ENCODE results near the gene AJM1. TPM values are rescaled to one million over a fixed set of nuclear protein-coding genes. Genes with fewer than 3 reads are reported as not detected.
A peak's percentile ranks its signal among the peaks of the same experiment; 100 is the strongest.

The AJM1 gene
- total RNA-seq, 1 experiment from 2014 or later, result 1.8 TPM

DNA sequence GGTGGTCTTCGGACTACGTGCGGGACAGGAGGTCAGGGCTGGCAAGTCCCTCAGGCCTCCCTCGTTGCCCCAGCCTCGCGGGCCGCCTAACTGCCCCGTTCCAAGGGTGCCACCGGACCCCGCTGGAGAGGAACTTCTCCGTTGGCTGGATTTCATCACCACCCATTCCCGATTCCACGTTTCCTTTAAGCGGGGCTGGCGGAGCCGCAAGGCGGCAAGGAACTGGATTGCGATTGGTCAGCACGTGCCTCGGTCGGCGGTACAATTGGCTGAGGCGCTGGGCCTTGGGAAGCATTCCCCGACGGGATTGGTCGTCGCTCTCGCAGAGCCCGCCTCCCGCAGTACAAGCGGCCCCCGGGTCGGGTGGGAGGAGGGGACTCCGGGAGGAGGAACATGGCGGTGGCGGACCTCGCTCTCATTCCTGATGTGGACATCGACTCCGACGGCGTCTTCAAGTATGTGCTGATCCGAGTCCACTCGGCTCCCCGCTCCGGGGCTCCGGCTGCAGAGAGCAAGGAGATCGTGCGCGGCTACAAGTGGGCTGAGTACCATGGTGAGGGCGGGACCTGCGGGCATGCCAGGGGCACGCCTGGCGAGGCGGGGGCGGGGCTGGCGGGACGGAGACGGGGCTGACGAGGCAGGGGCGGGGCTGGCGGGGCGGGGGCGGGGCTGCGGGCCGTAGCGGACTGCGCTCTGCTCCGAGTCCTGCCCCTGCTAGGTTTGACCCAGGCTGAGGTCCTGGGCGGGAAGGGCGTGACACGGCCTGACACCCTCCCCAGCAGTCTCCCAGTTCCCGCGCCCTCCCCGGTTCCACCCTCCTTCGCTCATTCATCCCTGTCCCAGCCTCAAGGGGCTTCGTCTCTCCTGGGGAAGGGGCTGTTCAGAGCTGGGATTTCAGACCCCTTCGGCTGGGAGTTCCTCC is 7.0 kb downstream of the AJM1 start, which contains the start of gene PHPT1:
Gene PHPT1 (plus strand): TSS at position 372 of the 922 bp plus-strand sequence. CDS start 22 bp downstream, at position 394.
- H3K4me3 Mint-ChIP-seq, result peak within 1 kb of the TSS; percentile 91 to 93
- Histone ChIP-seq H2BK5ac (ENCODE audit: insufficient read length, low read length) (no peak within 1 kb of the TSS), H3K27ac (ENCODE audit: insufficient read length, low read depth, low read length) (no peak within 1 kb of the TSS), H4K91ac (ENCODE audit: insufficient read length, low read depth, low read length) (no peak within 1 kb of the TSS), H4K8ac (replicated peaks; ENCODE audit: insufficient read length, low read depth, low read length) (no peak within 1 kb of the TSS), H3K9ac (ENCODE audit: extremely low read depth, insufficient read length, low read length) (peak within 1 kb of the TSS; percentile 75), H3K79me2 (ENCODE audit: insufficient read depth, low read length) (no peaks in the 10 kb centered on the region), H3K23ac (ENCODE audit: insufficient read length, low read depth, low read length) (no peak within 1 kb of the TSS), H3K4me1 (ENCODE audit: insufficient read depth, low read length) (no peaks in the 10 kb centered on the region), H3K4ac (ENCODE audit: low read depth, low read length) (no peak within 1 kb of the TSS), H2AK5ac (ENCODE audit: insufficient read length, low read length) (no peak within 1 kb of the TSS), H2AFZ (ENCODE audit: low read length) (no peak within 1 kb of the TSS), H3T11ph (ENCODE audit: low read length) (no peak within 1 kb of the TSS), H3K56ac (ENCODE audit: insufficient read length, low read depth, low read length) (no peak within 1 kb of the TSS), H3K27me3 (ENCODE audit: insufficient read depth, low read length) (no peaks in the 10 kb centered on the region), H4K20me1 (ENCODE audit: control insufficient read depth, insufficient read depth, insufficient read length) (no peaks in the 10 kb centered on the region), H4K5ac (ENCODE audit: insufficient read length, low read depth, low read length) (no peak within 1 kb of the TSS), H2BK20ac (ENCODE audit: low read depth, low read length, poor library complexity, severe bottlenecking) (no peak within 1 kb of the TSS), H3K18ac (ENCODE audit: insufficient read length, low read depth, low read length) (peak within 1 kb of the TSS; percentile 96), H2BK120ac (ENCODE audit: low read depth, low read length, poor library complexity, severe bottlenecking) (no peak within 1 kb of the TSS), H3K4me2 (ENCODE audit: insufficient read depth, insufficient read length, low read length) (peak within 1 kb of the TSS; percentile 78), H2BK12ac (ENCODE audit: insufficient read length, low read depth, low read length) (no peak within 1 kb of the TSS), H3K14ac (ENCODE audit: insufficient read depth, low read length) (peak within 1 kb of the TSS; percentile 97), H2BK15ac (ENCODE audit: low read depth, low read length) (no peak within 1 kb of the TSS), H3K79me1 (ENCODE audit: insufficient read depth, low read depth, low read length, poor library complexity, severe bottlenecking) (no peaks in the 10 kb centered on the region), H3K9me3 (ENCODE audit: control insufficient read depth, low read depth, low read length) (no peaks in the 10 kb centered on the region), H3K23me2 (ENCODE audit: insufficient read length, low read depth, low read length, poor library complexity, severe bottlenecking) (peaks cover 8% of the 10 kb centered on the region)
- TF ChIP-seq, protein P1, sequence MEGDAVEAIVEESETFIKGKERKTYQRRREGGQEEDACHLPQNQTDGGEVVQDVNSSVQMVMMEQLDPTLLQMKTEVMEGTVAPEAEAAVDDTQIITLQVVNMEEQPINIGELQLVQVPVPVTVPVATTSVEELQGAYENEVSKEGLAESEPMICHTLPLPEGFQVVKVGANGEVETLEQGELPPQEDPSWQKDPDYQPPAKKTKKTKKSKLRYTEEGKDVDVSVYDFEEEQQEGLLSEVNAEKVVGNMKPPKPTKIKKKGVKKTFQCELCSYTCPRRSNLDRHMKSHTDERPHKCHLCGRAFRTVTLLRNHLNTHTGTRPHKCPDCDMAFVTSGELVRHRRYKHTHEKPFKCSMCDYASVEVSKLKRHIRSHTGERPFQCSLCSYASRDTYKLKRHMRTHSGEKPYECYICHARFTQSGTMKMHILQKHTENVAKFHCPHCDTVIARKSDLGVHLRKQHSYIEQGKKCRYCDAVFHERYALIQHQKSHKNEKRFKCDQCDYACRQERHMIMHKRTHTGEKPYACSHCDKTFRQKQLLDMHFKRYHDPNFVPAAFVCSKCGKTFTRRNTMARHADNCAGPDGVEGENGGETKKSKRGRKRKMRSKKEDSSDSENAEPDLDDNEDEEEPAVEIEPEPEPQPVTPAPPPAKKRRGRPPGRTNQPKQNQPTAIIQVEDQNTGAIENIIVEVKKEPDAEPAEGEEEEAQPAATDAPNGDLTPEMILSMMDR (conservative IDR thresholded peaks at IDR 0.05), result no peak
- peak within 1 kb of the TSS; percentile 95 to 98 (median 97); a peak in 6 of 7 replicates for H3K27ac Mint-ChIP-seq
- peaks cover 2% of the 10 kb centered on the region for H3K27me3 Mint-ChIP-seq (ENCODE audit: low read depth)
- H3K36me3 Mint-ChIP-seq (ENCODE audit: insufficient read depth in 1 of 3, low read depth in 3 of 3), result peaks cover 0 to 12% (median 10%) of the 10 kb centered on the region in 3 experiments; a peak in 4 of 7 replicates
- no CpG with 5 or more reads among the region's 77 CpGs for WGBS (ENCODE audit: extremely low coverage, insufficient read length, low lambda C conversion rate)
- peaks cover 2 to 5% of the 10 kb centered on the region in 2 experiments; a peak in 3 of 4 replicates for H3K4me1 Mint-ChIP-seq
- H3K9me3 Mint-ChIP-seq, result no peaks in the 10 kb centered on the region
- peak; percentile 99 for DNase-seq
